ENCODE results near the gene DPP3.

GRCh38 chr11:66542362-66542761 lies 62.1 kb downstream of the DPP3 start:
- TF ChIP-seq CTCF (conservative IDR thresholded peaks at IDR 0.05; ENCODE audit: low read depth, low read length): no peak
- TF ChIP-seq EZH2 (IDR thresholded peaks at IDR 0.05; ENCODE audit: low read length, unreplicated experiment): no peak
- no peak for TF ChIP-seq EZH2phosphoT487 (IDR thresholded peaks at IDR 0.05; ENCODE audit: borderline replicate concordance, low read length)

All from PC-3 (cell line).